PC-3 (cell line): Measurements from ENCODE around the gene RGS12. TPM values are rescaled to one million over a fixed set of nuclear protein-coding genes. Genes with fewer than 3 reads are reported as not detected.

Source experiments
- ATAC-seq: fragments of 200-7000 bp; cut with Tn5 transposase; 2 replicates; pipeline ENCODE4 v1.9.1; 2020; ENCODE audit warnings: mild to moderate bottlenecking, moderate library complexity
- BruUV-seq: library from RNA; stranded (reverse); fragments of 400-500 nt; replicated peaks from 2 replicates; lab custom pipeline; 2021; lab: Mats Ljungman, UMichigan
- CTCF ChIA-PET: fragments of 300-600 bp; sonication (Branson Sonifier 250); formaldehyde crosslinking; loops from one replicate; lab custom pipeline; 2022; ENCODE audit warnings: antibody characterized with exemption; lab: Charles Lee
- POLR2A ChIA-PET: fragments of 300-600 bp; sonication (Branson Sonifier 250); formaldehyde crosslinking; loops from one replicate; lab custom pipeline; 2022; ENCODE audit warnings: antibody characterized with exemption; ENCODE audit not compliant: unreplicated experiment; lab: Charles Lee
- DNase-seq: peaks from one replicate; pipeline ENCODE4 v3.0.0-alpha.2; 2015
- H2AFZ ChIP-seq: fragments of 300-600 bp; sonication (generic); 2 replicates; pipeline ENCODE4 v1.6.0; 2016; ENCODE audit warnings: antibody characterized with exemption, low read length
- H3F3A ChIP-seq: fragments of 300-600 bp; sonication (generic); one replicate; pipeline ENCODE4 v1.6.0; 2017; ENCODE audit warnings: antibody characterized with exemption, low read length, control low read depth, mild to moderate bottlenecking; ENCODE audit not compliant: unreplicated experiment
- H3K27ac ChIP-seq: fragments of 300-600 bp; sonication (generic); 2 replicates; pipeline ENCODE4 v1.5.1; 2016; ENCODE audit warnings: mild to moderate bottlenecking, low read length
- H3K27me3 ChIP-seq: fragments of 300-600 bp; sonication (generic); 2 replicates; pipeline ENCODE4 v1.6.1; 2016; ENCODE audit warnings: low read length, mixed read lengths
- H3K36me3 ChIP-seq: fragments of 300-600 bp; sonication (generic); 2 replicates; pipeline ENCODE4 v1.6.1; 2016; ENCODE audit warnings: low read depth, mixed run types, low read length, mixed read lengths
- H3K4me1 ChIP-seq: fragments of 300-600 bp; sonication (generic); 2 replicates; pipeline ENCODE4 v1.5.1; 2016; ENCODE audit warnings: low read length; ENCODE audit not compliant: insufficient read depth
- H3K4me2 ChIP-seq: fragments of 300-600 bp; sonication (generic); 2 replicates; pipeline ENCODE4 v1.6.0; 2016; ENCODE audit warnings: low read length
- H3K4me3 ChIP-seq: fragments of 300-600 bp; sonication (generic); 2 replicates; pipeline ENCODE4 v1.5.1; 2016; ENCODE audit warnings: mild to moderate bottlenecking, low read length, mixed read lengths
- H3K79me2 ChIP-seq: fragments of 300-600 bp; sonication (generic); 2 replicates; pipeline ENCODE4 v1.6.1; 2017; ENCODE audit warnings: low read length, mixed read lengths
- H3K9ac ChIP-seq: fragments of 300-600 bp; sonication (generic); 2 replicates; pipeline ENCODE4 v1.6.0; 2016; ENCODE audit warnings: mild to moderate bottlenecking, low read length
- H3K9me2 ChIP-seq: fragments of 300-600 bp; sonication (generic); replicated peaks from 2 replicates; pipeline ENCODE4 v1.6.1; 2016; ENCODE audit warnings: mixed run types, low read length, mixed read lengths
- H3K9me3 ChIP-seq: fragments of 300-600 bp; sonication (generic); 2 replicates; pipeline ENCODE4 v1.6.1; 2016; ENCODE audit warnings: low read length, mixed read lengths
- H4K20me1 ChIP-seq: fragments of 300-600 bp; sonication (generic); 2 replicates; pipeline ENCODE4 v1.6.1; 2016; ENCODE audit warnings: low read length, mixed read lengths
- EZH2 ChIP-seq: fragments of 300-600 bp; sonication (generic); IDR thresholded peaks from one replicate; pipeline ENCODE4 v1.6.1; 2017; ENCODE audit warnings: antibody characterized with exemption, mild to moderate bottlenecking, low read length; ENCODE audit not compliant: unreplicated experiment
- EZH2phosphoT487 ChIP-seq: fragments of 300-600 bp; sonication (generic); IDR thresholded peaks from 2 replicates; pipeline ENCODE4 v1.6.1; 2018; ENCODE audit warnings: mild to moderate bottlenecking, antibody characterized with exemption, low read length, borderline replicate concordance
- intact Hi-C: fragments of 100-400 bp; cut with micrococcal nuclease; formaldehyde crosslinking; loops from 2 replicates; pipeline ENCODE4 v1.9.0; 2023
- total RNA-seq: library from RNA; depleted of rRNA; stranded (reverse); fragments of >200 nt; gene quantifications from 2 replicates; pipeline ENCODE4 v1.2.3, GENCODE V29; 2014
- TF ChIP-seq, protein P1 (sequence below): fragments of 300-600 bp; sonication (generic); conservative IDR thresholded peaks from 2 replicates; pipeline ENCODE4 v1.5.1; 2017; ENCODE audit warnings: antibody characterized with exemption, low read depth, mild to moderate bottlenecking, low read length

RGS12 gene
- total RNA-seq, 1 experiment from 2014 or later: 10.3 TPM

DNA sequence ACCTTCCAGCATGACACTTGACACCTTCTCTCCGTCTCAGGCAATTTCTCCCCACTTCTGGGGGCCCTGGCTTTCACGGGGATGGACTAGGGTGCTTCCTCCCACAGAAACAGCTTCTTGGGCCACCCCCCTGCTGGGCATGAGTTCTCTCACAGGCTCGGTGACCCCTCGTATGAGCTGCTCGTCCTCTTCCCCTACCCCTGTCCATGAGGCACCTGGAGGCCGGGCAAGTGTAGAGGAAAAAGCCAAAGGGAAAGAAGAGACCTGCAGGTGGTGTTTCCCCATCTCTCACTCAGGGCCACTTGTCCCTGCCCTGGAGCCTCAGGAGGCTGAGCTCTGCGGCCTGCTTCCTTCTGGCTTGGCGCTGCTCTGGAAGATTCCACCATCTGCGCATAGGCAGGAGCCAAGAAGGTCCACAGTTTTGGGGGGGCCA lies 1.9 kb upstream of the RGS12 start:
- CTCF ChIA-PET: interaction anchor here (0.7 kb wide), 1 partner anchor 44 kb away, joined by 4 read pairs; no protein-coding TSS in a partner anchor

DNA sequence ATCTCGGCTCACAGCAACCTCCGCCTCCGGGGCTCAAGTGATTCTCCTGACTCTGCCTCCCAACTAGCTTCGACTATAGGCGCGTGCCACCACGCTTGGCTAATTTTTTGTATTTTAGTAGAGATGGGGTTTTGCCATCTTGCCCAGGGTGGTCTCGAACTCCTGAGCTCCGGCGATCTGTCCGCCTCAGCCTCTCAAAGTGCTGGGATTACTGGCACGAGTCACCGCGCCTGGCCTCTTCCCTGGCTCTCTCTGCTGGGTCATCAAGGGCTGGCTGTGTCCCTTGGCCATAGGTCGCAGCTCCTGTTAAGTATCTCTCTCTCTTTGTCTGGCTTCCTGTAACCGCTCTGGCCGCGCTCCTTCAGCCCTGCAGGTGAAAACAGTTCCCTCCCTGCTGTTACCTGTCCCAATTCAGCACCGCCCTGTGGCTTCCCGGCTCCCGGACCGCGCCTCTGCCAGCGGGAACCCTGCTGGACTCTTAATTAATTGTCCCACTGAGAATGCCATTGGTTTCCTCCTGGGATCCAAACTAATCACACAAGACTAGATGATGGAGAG lies 1.3 kb upstream of the RGS12 start:
- Histone ChIP-seq H3K9ac (peak overlapping the region; percentile 74), H2AFZ (peak overlapping the region; percentile 79), H3K4me3 (peak overlapping the region; percentile 84), H3K27ac (peak overlapping the region; percentile 19), H3K9me3 (no peaks in the 10 kb centered on the region), H3K36me3 (no peaks in the 10 kb centered on the region), H3K27me3 (no peaks in the 10 kb centered on the region), H3F3A (no peaks in the 10 kb centered on the region), H3K79me2 (peaks cover 14% of the 10 kb centered on the region), H4K20me1 (no peaks in the 10 kb centered on the region), H3K4me2 (peak overlapping the region; percentile 91), H3K4me1 (peaks cover 7% of the 10 kb centered on the region; the same call in 1 of the 2 replicates), H3K9me2 (no peaks in the 10 kb centered on the region)
- BruUV-seq: TSS peak; percentile 60
- CTCF ChIA-PET: no interaction called here
- intact Hi-C loops: no loop called here
- ATAC-seq (peak; percentile 17; the same call in 1 of the 2 replicates), DNase-seq (peak; percentile 50)
- TF ChIP-seq EZH2phosphoT487 (no peak), EZH2 (no peak)
- TF ChIP-seq, protein P1, sequence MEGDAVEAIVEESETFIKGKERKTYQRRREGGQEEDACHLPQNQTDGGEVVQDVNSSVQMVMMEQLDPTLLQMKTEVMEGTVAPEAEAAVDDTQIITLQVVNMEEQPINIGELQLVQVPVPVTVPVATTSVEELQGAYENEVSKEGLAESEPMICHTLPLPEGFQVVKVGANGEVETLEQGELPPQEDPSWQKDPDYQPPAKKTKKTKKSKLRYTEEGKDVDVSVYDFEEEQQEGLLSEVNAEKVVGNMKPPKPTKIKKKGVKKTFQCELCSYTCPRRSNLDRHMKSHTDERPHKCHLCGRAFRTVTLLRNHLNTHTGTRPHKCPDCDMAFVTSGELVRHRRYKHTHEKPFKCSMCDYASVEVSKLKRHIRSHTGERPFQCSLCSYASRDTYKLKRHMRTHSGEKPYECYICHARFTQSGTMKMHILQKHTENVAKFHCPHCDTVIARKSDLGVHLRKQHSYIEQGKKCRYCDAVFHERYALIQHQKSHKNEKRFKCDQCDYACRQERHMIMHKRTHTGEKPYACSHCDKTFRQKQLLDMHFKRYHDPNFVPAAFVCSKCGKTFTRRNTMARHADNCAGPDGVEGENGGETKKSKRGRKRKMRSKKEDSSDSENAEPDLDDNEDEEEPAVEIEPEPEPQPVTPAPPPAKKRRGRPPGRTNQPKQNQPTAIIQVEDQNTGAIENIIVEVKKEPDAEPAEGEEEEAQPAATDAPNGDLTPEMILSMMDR: no peak
- POLR2A ChIA-PET: no interaction called here

More for the DNA sequence above, 1.9 kb upstream of the RGS12 start:
- ATAC-seq (no peak), DNase-seq (no peak)
- H3K4me2 ChIP-seq: peak overlapping the region; percentile 91; the same call in 1 of the 2 replicates
- H3K79me2 ChIP-seq: peaks cover 14% of the 10 kb centered on the region
- no peaks in the 10 kb centered on the region for H3K27me3 ChIP-seq
- H3K9me3 ChIP-seq: no peaks in the 10 kb centered on the region
- POLR2A ChIA-PET: no interaction called here
- H2AFZ ChIP-seq: no peak overlapping the region
- no peak overlapping the region for H3K27ac ChIP-seq
- H3K4me3 ChIP-seq: no peak overlapping the region
- H3K4me1 ChIP-seq: peaks cover 13% of the 10 kb centered on the region; the same call in 1 of the 2 replicates
- H3K9ac ChIP-seq: no peak overlapping the region
- no peaks in the 10 kb centered on the region for H3K9me2 ChIP-seq
- no peaks in the 10 kb centered on the region for H3F3A ChIP-seq
- TF ChIP-seq EZH2phosphoT487 (no peak), EZH2 (no peak)
- TF ChIP-seq, protein P1: no peak
- intact Hi-C loops: no loop called here
- no peaks in the 10 kb centered on the region for H3K36me3 ChIP-seq
- no TSS peak for BruUV-seq
- H4K20me1 ChIP-seq: no peaks in the 10 kb centered on the region

DNA sequence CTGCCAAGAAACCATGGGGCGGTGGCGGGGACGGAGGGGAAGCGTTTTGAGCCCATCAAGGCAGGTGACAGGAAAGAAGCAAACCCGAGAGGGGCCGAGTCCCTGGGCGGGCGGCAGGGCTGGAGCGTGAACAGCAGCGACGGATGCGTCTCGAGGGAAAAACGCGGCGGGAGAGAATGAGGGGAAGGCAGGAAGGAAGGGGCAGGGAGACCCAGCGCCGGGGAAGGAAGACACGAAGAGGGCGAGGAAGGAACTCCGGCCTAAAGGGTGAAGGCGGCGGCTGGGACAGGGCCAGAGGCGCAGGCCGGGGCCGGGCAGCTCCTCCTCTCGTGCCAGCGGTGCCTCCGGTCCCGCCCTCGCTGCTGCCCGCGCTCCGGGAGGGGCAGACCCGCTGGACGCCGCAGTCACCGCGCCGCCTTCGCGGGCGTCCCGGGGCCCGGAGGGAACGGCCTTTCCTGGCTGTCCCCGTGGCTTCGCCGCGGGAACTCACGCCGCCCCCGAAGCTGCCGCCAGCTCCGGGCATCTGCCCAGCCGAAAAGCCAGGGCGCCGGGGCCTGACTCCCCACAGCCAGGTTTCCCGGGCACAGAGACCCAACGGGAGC lies 751 bp upstream of the RGS12 start:
- peak overlapping the region; percentile 19 for H3K27ac ChIP-seq
- ATAC-seq (peak; percentile 66), DNase-seq (peak; percentile 52)
- POLR2A ChIA-PET: no interaction called here
- H4K20me1 ChIP-seq: no peaks in the 10 kb centered on the region
- H3K27me3 ChIP-seq: no peaks in the 10 kb centered on the region
- H3K9ac ChIP-seq: peak overlapping the region; percentile 74
- TF ChIP-seq, protein P1: no peak
- TF ChIP-seq EZH2: no peak
- TF ChIP-seq EZH2phosphoT487: no peak
- peaks cover 14% of the 10 kb centered on the region for H3K79me2 ChIP-seq
- H3K36me3 ChIP-seq: no peaks in the 10 kb centered on the region
- H3K4me2 ChIP-seq: peak overlapping the region; percentile 91
- CTCF ChIA-PET: no interaction called here
- H3K9me2 ChIP-seq: no peaks in the 10 kb centered on the region
- H3K9me3 ChIP-seq: no peaks in the 10 kb centered on the region
- intact Hi-C loops: no loop called here
- BruUV-seq: no TSS peak
- no peaks in the 10 kb centered on the region for H3F3A ChIP-seq
- peaks cover 6% of the 10 kb centered on the region; the same call in 1 of the 2 replicates for H3K4me1 ChIP-seq
- peak overlapping the region; percentile 79 for H2AFZ ChIP-seq
- peak overlapping the region; percentile 84 for H3K4me3 ChIP-seq
